HG02798 (cell line): Measurements from ENCODE around the gene PNKP.

Experiments used
- ATAC-seq: cut with Tn5 transposase; IDR thresholded peaks from one replicate; pipeline ENCODE4 v1.9.1; 2021; ENCODE audit warnings: mild to moderate bottlenecking; ENCODE audit not compliant: unreplicated experiment, poor library complexity

The PNKP gene

GRCh38 chr19:49866933-49867782, at the start of gene PNKP:
TSS of gene PNKP (minus strand) at chr19:49867576. CDS start at chr19:49867204, 372 bp downstream.
- peak; percentile 53 for ATAC-seq

DNA sequence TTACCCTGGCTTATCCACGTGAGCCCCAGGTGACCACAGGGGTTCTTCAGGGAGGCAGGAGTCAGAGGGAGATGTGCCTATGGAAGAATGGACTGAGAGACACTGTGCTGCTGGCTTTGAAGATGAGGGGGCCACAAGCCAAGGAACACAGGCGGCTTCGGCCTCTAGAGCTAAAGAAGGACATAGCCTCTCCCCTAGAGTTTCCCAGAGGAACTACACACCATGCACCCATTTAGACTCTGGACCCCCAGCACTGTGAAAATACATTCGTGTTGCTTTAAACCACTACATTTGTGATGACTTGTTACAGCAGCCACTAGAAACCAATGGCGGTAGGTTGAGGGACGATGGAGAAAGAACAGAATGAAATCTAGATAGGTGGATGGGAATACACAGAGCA, 47.9 kb upstream of the PNKP start:
- ATAC-seq: no peak

GRCh38 chr19:49913720-49914119, 46.3 kb upstream of the PNKP start:
- no peak for ATAC-seq

GRCh38 chr19:49912965-49913685, 45.7 kb upstream of the PNKP start:
- ATAC-seq: no peak

DNA sequence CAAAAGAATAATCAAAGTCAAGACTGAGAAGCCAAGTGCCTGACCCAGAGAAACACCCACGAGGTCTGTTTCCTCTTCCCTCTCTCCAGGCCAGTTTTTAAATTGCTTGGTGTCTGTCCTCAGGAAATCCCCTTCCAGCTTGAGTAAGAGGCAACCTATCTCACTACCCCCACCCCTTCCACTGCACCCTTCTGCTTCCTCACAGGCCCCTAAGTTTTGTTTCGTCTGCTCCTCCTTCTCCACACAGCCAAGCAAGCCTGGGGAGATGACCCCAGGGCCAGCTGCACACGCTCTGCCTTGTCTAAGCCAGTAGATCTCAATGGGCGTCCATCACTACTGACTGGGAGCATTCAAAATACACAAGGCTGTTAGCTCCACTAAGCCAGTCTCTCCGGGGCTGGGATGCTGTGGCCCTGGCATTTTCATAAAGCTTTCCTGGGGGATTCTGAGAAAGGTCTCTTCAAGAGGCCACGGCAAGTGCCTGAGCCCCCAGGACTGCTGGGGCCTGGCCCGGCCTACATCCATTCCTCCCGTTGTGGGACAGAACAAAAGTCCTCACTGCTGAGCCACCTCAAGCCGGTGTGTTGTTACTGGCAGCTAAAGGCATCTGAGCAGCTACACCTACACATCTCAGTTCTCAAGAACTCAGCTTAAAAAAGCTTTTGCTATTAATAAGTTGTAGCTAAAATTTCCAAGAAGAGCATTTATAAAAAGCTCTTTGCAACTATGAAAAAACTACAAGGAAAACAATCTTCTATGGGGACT, 44.2 kb upstream of the PNKP start:
- ATAC-seq: peak; percentile 41

GRCh38 chr19:49910179-49910578, 42.8 kb upstream of the PNKP start:
- ATAC-seq: no peak

GRCh38 chr19:49908480-49909420, 41.4 kb upstream of the PNKP start:
- no peak for ATAC-seq

GRCh38 chr19:49907745-49908446, 40.5 kb upstream of the PNKP start:
- peak; percentile 41 for ATAC-seq

DNA sequence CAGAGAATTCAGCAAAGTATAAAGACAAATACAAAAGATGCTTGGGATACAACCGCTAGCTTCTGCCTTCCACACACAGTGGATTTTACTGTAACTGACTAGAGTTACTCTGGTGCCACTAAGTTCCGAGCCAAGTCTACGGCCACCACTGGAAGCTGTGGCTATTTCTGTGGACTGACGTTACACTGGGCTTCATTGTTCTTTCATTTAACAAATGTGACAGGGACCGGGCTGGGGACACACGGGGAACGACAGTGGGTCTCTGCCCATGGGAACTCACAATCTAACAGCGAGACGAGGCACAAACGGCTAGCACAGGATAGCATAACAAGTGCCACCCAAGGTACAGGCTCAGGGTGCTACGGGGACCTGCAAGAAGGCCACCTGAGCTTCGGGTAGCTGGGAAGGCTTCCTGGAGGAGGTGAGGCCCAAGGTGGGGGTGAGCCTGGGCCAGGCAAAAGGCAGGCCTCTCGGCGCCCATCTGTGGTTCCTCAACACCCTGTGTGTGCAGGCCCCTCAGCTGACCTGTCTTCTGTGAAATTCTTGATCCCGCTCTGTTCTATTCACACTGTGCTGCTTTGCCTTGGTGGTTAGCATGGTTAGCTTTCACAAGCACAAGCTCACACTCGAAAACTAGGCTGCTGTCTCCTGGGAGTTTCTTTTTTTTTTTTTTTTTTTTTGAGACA, 39.6 kb upstream of the PNKP start:
- no peak for ATAC-seq

- ATAC-seq: no peak
Measured at GRCh38 chr19:49904136-49904535, 36.8 kb upstream of the PNKP start.

GRCh38 chr19:49896863-49897621, 29.7 kb upstream of the PNKP start, which contains the start of gene IL4I1:
TSS of gene IL4I1 (minus strand) at chr19:49896887. CDS start at chr19:49896160, 727 bp downstream.
- ATAC-seq: peak; percentile 55

DNA sequence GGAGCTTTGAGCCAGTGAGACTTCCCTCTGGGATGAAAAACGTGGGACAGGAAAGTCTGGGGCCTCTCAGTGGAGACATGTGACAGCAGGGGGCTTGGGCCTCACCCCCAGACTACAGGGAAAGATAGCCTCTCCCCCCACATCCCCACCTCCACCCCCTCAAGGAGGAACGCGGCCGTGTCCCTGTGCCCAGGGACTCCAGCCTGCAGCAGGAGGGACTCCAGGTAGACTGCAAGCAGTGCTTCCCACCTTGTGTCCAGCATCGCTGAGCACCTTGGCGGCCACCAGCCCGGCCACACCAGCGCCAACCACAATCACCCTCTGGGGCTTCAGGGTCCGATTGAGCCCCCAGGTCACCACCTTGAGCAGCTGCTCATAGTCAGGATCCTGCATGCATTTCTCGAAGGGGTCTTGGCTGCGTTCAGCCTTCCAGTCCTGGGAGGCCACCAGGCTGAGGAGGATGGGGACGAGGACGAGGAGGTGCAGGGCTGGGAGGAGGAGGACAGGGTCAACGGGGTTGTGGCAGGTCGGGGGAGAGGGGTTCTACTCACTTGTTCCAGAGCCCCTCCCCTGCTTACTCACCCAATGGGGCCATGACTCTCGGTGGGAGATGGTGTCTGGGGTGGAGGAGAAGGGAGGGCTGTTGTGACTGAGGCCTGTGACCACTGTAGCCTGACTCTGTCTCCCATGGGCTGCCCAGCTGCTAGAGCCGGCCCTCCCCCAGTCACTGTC, 28.4 kb upstream of the PNKP start:
- no peak for ATAC-seq

- ATAC-seq: no peak
Measured at GRCh38 chr19:49894879-49895565, 27.6 kb upstream of the PNKP start.

DNA sequence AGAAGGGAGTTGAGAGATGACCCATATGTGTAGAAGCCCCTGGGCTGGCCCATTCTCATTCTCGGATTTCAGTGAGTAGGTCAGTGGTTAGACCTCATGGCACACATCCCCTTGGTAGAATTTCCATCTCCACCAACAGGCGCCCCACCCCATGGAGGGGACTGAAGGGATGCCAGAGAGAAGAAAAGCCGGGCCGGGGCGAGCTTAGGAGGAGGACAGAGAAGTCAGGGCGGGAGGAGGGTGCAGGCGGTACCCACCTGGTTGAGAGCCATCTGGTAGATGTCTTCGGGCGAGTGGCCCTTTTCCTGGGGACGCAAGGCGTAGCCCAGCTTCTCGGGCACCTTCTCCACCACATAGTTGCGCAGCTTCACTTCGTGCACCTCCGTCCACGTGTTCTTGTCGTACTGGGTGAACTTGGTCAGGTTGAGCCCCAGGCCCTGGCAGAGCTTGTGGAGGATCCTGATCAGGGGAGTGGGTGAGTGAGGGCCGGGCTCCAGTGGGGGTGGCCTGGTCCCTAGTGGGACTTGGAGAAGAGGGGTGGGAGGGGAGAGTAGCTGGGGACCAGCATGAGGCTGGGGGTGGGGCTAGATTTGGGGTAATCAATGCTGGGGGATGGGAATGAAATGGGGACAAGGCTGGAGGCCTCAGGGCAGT, 26.8 kb upstream of the PNKP start:
- ATAC-seq: no peak

DNA sequence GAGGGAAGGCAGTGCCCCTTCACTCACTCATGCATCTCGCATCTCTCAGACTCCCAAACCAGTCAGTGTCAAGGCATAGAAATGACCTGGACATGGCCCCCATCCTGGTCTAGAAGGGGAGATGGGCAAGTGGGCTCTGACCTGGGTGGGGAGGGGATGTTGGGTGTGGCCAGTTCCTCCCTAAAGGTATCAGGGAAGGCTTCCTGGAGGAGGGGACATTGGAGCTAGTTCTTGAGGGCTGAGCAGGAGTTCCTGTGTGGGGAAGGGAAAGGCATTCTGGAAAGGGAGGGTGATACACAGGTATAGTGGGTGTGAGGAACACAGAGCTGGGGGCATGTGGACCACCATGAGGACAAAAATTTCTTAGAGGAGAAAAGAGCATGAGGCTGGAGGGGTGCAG, 25.3 kb upstream of the PNKP start:
- ATAC-seq: no peak

DNA sequence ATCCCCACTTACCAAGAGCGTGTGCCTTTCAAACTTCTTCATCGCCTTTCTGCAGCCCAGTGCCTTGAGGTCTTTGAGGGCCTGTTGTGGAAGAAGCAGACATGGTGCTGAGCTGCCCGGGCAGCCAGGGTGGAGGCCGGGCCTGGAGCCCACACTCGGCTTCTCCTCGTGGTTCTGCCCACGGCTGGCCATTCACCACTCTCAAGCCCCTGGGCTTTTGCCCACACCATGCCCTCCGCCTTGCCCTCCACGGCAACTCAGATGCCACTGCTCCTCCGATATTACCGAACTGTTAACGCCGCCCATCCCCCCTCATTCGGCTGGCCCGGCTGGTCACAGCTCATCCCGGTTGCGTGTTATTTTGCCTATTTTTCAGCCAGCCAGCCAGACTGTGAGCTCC, 24.0 kb upstream of the PNKP start:
- no peak for ATAC-seq
